HUDEP-2 (cell line): ENCODE results near the gene CPED1.
"Not testable (repeated sequence)": the region's sequence is repeated elsewhere in the genome, so short reads cannot be mapped to it uniquely, and the experiment has no call there.

Experiments
- DNase-seq, 76 experiments: peaks; one replicate each; lab custom pipeline; 2025; ENCODE audit not compliant: unreplicated experiment in 76 of 76; lab: John Stamatoyannopoulos, UW

CPED1 gene

DNA sequence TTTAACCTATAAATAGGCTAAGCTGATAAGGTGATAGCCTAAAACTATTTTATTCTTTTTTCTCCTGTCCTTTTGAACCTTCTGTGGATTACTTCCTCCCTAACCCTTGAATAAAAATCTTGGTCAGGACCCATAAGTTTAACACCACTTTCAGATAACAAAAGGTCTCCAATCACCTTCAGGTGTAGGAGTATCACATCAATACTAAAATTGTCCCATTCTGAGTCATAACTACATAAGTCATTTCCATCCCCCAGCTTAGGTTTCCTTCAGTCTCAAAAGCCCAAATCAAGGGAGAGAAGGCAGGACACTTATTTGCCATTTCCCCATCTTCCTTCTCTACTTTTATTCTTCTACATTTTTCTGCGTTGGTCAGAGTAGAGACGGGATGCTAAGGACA is 283.4 kb downstream of the CPED1 start:
- DNase-seq: no peak

DNA sequence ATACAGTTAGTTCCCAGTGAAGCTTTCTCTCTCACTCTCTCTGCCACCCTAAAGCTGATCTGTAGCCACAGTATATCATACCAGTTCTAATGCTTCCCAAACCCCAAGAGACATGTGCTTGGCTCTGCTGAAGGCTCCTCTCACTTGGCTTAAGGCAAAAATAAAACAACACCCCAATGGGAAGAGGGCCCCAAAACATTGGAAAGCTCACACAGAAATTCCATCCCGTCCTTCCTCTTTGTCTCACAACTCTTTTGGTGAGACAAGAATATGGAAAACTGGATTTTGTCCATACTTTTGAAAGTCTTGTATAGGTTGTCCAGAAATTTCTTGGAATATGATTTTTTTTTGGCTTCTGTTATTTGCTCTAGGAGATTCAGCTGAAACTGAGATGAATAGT is 284.2 kb downstream of the CPED1 start:
- no peak for DNase-seq

DNA sequence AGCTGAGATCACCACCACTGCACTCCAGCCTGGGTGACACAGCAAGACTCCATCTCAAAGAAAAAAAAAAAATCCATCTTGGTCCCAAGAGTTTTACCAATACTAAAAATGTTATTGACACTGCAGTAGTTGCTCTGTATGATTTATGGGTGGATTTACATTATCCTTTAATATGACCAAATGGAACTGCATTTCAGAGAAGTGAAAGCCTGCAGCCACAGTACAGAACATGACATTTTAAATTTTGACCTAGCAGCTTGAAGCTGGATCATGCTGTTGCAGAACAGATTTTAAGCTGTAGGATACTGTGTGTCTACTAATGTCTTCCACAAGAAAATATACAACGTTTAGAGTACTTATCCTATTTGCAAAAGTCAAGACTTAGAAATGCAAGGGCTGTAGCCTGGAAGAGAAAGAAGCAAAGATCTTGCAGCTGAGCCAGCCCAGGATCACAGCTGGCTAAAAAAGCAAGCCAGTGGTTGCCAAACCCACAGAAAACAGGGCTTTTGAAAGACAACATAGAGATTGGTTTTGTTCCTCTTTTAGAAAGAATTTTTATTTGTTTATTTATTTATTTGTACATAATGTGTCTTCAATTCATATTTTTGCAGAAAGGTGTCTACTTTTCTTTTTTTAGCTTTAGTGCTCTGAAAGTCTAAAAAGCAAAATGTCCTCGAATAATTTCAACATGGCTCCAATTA is 285.1 kb downstream of the CPED1 start:
- DNase-seq: no peak

DNA sequence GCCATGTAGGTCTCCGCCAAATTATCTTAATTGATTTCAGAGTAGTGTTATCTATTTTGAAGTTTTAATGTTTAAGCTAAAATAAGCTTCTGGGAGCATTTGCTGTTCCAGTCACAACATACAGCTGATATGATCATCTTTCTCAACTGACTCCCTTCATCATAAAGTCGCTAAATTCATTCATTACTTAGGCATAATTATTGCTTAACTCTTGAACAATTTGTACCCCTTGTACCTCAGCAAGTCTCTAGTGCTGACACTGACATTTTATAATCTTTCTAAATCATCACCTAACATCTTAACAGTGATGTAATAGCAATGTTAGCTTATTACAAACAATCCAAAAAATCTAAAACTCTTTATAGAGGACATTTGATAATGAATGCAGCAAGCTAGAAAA is 286.0 kb downstream of the CPED1 start:
- DNase-seq: no peak

DNA sequence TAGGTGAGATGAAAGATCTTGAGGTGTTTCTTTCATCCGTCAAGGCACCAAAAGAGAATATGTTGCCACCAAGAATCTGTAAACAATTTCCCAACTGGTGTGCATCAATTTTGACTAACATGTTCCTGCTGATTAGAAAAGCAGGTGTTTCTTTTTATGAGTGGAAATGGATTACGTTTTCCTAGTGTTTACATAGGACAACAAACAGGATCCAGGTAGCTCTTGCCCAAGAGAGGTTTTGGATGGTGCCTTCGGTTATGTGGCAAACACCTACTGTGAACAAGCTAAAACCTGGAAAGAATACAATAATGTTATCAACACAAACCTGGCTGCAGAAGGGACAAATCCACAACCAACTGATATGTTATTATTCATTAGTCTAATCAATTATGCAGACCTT is 286.7 kb downstream of the CPED1 start:
- DNase-seq: no peak

DNA sequence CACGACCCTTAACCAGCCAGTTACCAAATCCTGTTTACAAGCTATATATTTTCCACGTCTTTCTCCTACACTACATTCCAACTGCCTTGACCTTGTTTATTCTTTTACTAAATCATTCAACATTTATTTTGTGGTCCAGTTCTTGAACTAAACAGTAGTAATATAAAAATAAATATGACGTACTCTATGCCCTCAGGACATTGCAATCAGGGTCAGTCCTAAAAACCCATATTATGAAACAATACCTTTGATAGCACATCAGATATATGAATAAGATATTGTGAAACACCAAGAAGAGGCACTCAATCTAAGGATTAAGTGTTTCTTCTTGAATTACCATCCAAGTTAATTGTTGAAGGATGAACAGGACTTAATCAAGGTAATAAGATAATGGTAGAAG is 287.8 kb downstream of the CPED1 start:
- DNase-seq: no peak

DNA sequence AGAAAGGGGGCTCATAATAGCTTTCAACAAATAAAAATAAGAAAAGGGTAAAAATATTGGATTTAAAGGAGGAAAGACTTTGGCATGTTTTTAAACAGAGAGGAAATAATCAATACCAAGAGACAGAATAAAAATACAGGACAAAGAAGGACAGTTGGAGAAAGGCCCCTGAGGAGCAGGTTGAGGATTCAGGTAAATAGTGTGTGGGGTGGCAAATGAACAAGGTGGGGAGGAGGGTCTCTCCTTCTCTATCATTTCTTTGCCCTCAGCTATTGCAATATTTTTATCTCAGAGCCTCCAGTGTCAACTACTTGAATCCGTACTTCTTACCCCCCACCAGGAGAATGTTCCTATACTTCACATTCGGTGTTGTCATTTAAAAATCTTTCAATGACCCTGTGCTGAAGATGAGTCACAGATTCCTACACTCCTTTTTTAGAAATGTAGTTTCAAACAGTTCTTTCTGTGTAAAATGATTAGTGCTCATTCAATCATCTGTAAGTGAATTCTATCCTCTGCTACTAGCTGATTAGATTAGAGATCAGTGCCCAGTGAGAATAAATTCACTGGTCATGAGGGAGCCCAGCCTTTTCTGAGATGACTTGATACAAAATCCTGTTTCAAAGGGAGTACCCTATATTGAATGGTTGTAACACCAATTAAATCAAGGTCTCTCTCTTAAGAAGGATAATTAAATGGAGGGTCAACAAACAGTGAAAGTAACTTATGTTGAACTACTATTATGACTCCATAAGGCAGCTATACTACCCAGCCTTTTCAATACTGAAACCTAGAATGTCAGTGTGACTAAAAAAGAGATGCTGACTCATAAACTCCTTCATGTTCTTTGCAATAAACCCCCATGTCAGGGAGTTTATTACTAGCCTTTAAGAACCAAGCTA is 289.9 kb downstream of the CPED1 start:
- DNase-seq: peak in 38 of 76 experiments; percentile 1 to 89 (median 58)

DNA sequence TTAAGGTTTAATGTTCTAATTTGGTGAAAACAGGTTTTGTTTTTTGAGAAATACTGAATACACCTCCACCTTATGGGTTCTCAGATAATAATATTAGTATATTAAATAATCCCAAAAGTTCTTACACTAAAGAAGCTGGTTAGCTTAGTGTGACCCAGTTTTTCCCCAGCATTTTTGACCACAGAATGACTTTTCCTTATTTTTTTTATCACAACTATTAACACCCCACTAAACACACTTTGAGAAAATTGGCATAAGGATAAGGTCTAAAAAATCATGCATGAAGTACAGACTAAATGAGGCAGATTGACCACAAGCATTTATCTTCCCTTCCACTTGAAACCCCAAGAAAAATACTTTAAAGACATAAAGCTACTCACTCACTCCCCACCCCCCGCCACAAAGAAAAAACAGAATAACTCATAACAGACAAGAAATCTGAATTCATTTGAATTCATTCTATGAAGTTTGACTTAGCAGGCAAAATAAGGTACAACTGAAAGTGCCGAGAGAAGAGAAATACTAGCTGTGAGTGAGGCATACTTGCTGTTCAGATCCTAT is 290.6 kb downstream of the CPED1 start:
- DNase-seq: no peak

DNA sequence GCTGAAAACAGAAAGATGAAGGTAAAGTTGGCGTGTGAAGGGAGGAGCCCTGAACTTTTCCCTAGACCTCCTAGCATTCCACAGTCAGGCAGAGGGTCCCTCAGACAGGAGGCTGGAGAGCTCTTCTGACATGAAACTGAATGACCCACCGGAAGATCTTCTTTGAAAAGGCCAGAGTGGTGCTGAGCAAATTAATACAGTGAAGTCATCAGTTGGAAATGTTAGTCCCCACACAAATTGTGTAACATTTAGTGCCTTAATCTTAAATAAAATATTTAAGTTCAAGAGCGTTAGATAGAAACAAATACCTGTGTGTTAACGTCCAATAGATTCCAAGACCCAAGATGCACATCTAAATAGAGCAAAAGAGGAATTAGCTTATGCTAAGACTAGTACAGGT is 291.3 kb downstream of the CPED1 start:
- DNase-seq: no peak

DNA sequence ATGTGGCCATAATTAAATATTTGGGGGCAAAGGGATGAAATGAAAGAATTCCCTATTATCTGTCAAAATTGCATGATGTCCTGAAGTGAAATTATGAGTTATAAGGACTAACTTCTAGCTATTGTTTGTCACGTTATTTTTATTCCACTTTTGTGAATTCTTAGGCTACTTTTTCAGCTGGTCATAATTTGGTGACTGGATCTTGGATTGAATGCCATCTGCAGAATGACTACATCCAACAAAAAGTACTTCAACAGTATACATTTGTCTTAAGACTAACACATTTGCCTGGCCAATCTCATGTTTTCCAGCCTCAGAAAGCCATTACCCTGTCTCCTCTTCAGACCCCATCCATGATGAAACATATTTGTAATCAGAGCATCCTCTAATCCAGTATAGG is 292.1 kb downstream of the CPED1 start:
- no peak for DNase-seq

DNA sequence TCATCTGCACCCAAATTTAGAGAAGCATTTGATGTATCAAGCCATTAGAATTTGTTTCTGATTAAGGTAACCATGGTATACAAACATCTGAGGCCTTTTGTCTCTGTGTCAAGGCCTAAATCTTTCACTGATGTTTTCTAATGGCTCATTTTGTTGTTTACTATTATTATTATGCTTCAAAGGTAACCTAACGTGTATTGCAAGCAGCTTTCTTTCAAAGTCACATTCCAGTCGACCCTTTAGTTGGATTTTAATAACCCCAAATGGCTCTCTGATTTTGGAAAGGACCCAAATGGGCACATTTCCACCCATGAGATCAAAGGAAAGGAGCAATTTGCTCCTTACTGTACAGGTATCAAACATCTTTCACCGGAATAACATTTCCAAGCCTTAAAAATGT is 293.6 kb downstream of the CPED1 start:
- DNase-seq: no peak

DNA sequence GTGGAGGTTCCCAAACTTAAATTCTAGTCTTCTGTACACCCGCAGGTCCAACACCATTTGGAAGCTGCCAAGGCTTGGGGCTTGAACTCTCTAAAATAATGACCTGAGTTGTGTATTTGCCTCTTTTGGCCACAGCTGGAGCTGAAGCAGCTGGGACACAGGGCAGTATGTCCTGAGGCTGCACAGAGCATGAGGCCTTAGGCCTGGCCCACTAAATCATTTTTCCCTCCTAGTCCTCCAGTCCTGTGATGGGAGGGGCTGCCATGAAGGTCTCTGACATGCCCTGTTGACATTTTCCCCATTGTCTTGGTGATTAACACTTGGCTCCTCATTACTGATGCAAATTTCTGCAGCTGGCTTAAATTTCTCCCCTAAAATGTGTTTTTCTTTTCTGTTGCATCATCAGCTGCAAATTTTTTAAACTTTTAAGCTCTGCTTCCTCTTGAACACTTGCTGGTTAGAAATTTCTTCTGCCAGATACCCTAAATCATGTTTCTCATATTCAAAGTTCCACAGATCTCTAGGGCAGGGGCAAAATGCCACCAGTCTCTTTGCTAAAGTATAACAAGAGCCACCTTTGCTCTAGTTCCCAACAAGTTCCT is 296.7 kb downstream of the CPED1 start:
- DNase-seq: no peak

DNA sequence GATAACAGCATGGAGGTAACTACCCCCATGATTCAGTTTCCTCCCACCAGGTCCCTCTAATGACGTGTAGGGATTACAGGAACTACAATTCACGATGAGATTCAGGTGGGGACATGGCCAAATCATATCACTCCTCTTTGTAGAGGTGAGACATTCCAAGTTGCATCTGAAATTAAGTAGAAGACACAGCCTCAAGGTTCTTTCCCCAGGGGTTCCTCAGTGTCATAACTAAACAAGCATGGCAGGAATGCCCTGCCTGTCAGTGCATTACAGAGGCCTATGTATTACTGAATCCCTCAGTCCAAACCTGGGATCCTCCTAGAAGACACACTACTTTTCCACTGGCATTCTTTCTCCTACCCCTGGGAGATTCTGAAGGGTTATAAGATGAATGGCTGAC is 297.7 kb downstream of the CPED1 start:
- DNase-seq: no peak

DNA sequence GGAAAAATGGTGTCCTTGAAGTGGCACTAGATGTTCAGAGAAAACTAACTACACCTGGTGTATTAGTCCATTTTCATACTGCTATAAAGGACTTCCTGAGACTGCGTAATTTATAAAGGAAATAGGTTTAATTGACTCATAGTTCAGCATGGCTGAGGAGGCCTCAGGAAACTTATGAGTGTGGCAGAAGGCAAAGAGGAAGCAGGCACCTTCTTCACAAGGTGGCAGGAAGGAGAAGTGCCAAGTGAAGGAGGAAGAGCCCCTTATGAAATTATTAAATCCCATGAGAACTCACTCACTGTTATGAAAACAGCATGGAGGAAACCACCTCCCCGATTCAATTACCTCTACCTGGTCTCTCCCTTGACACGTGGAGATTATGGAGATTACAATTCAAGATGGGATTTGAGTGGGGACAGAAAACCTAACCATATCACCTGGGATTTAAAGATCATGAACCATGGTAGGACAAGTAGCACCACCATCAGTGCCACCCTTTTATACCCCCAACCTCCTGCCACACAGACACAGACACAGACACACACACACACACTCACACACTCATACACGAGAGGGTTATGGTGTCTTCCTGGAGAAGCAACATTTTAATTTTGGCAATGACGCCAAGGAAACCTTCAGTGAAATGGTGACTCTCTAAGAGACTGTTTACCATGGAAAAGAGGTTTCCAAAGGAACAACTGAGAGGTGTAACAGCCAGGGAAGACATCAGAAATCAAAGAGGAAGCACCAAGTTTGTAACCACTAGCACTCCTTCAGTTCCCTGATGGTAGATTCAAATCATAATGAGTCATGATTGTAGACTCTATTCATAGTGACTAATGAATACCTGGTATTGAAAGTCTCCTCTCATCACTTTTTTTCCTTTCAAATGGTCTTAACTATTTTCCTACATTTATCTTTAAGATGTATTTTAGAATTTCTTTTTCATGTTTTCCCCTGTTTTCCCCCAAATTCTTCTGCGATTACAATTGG is 298.5 kb downstream of the CPED1 start:
- no peak for DNase-seq

DNA sequence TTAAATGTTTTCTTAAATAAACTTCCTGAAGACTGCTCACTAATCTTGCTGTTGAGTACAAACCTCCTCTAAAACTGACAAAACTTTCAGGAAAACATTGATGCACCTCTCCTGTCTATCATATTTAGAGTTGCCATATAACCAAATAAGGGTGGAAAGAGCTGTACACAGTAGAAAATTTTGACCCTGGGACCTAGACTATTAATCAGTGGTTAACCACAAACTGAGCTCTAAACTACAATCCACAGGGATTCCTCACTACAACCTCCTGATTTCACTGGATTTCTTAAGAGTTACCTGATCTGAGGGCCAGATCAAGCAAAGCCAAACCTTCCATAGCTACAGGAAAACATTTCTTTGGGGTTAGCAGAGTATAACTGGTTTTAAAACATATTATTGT is 300.4 kb downstream of the CPED1 start:
- DNase-seq: no peak

DNA sequence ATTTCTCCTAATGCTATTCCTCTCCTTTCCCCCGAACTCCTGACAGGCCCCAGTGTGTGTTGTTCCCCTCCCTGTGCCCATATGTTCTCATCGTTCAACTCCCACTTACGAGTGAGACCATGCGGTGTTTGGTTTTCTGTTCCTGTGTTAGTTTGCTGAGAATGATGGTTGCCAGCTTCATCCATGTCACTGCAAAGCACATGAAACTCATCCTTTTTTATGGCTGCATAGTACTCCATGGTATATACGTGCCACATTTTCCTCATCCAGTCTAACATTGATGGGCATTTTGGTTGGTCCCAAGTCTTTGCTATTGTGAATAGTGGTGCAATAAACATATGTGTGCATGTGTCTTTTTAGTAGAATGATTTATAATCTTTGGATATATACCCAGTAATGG is 301.4 kb downstream of the CPED1 start:
- not testable (repeated sequence) for DNase-seq

DNA sequence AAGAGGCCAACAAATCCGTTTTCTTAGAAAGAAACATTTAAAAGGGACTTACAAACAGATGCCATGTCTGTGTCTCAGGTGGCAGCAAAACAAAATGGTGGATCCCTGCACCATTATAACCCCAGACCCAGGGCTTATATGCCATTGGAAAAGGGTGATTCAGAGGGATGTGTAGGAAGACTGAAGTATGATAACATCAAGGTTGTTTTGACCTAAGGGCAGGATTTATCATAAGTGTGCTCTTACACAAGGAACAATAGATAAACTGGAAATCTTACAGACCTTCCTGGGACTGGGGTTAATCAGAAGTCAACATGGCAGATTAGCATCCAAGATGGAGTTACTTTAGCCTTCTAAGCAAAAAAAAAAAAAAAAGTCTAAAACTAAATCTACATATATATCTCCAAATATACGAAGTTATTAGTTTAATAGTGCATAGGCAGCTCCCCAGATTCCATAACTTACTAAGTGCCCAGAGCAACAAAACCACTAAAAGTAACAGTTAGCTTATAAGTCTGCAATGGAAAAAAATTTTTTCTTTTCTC is 306.0 kb downstream of the CPED1 start:
- DNase-seq: no peak

DNA sequence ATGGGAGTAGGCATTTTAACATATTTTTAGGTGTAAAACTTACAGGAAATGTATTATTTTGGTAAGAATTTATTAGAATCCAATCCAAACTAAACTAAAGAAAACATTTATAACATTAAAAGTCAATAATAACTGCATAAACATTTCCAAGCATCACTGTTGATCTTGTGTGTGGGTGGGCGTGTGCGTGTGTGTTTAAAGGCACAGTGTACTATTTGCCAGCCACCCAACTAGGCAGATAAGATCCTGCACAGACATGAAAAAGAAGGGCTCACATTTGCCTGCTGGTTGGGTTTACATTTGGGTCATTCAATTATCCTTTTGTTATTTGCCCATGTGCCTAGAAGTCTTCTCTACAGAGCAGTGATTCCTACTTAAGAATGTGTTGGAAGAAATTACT is 309.3 kb downstream of the CPED1 start:
- peak in 3 of 76 experiments; percentile 8 to 23 (median 11) for DNase-seq

DNA sequence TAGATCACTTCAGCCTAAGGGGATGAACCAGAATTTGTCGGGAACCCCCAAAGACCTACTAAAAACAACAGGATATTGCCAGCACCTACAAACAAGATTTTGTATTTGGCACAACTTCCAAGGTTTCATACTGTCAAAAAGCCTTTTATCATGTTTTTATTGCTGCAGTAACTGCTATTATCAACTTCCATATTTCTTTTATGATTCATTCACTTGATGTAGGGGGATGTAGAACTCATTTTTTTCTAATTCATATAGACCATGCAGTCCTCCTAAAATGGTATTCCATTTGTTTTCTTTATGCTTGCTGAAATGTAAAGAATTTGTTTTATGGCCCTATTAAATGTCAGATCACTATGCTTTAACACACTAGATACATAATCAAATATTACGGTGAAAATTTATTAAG is 310.3 kb downstream of the CPED1 start:
- no peak for DNase-seq
